K562 (cell line): ENCODE measurements around the gene SNAPC2. TPM values are rescaled to one million over a fixed set of nuclear protein-coding genes. Genes with fewer than 3 reads are reported as not detected.

Source experiments
- ADNP ChIP-seq: fragments of 200-800 bp; sonication (Bioruptor generic); IDR thresholded peaks from 2 replicates; pipeline ENCODE4 v1.6.1; 2016; ENCODE audit warnings: missing genetic modification characterization, missing compliant biosample characterization
- ARHGAP35 ChIP-seq: fragments of 450-650 bp; IDR thresholded peaks from 2 replicates; pipeline ENCODE4 v1.6.1; 2018; ENCODE audit not compliant: partially characterized antibody
- CHD2 ChIP-seq: IDR thresholded peaks from 2 replicates; pipeline ENCODE4 v1.6.1; 2011; ENCODE audit warnings: low read depth, low read length
- FOSL1 ChIP-seq: fragments of 200-800 bp; sonication (Bioruptor generic); conservative IDR thresholded peaks from 2 replicates; pipeline ENCODE4 v1.6.1; 2016; ENCODE audit warnings: missing genetic modification characterization, missing compliant biosample characterization
- FOXP1 ChIP-seq: sonication (generic); formaldehyde crosslinking; IDR thresholded peaks from 2 replicates; pipeline ENCODE4 v1.8.0; 2022; ENCODE audit warnings: mild to moderate bottlenecking, missing genetic modification reagents
- NCOA6 ChIP-seq: fragments of 450-650 bp; IDR thresholded peaks from 2 replicates; pipeline ENCODE4 v1.6.1; 2017; ENCODE audit warnings: mild to moderate bottlenecking
- NONO ChIP-seq, 2 experiments: fragments of 200-400 bp in 1 of 2; fragments of 450-650 bp in 1 of 2; formaldehyde crosslinking in 1 of 2; IDR thresholded peaks; 2 replicates each; pipeline ENCODE4 v1.6.1; 2017; ENCODE audit warnings: low read depth in 2 of 2, mild to moderate bottlenecking in 2 of 2, moderate library complexity in 2 of 2, low read length in 1 of 2
- RBFOX2 ChIP-seq: fragments of 200-400 bp; formaldehyde crosslinking; IDR thresholded peaks from 2 replicates; pipeline ENCODE4 v1.6.1; 2017; ENCODE audit warnings: low read depth, mild to moderate bottlenecking, low read length, moderate library complexity
- SETDB1 ChIP-seq: IDR thresholded peaks from one replicate; pipeline ENCODE4 v1.6.1; 2012; ENCODE audit warnings: low read length, control low read depth, inconsistent platforms
- SIN3B ChIP-seq: fragments of 450-650 bp; IDR thresholded peaks from 2 replicates; pipeline ENCODE4 v1.6.1; 2017; ENCODE audit warnings: low read depth, mild to moderate bottlenecking, moderate library complexity
- SRF ChIP-seq, 2 experiments: fragments of 250-450, 450-650 bp in 1 of 2; sonication (Bioruptor Pico) in 1 of 2; sonication (generic) in 1 of 2; formaldehyde crosslinking; IDR thresholded peaks; 2 replicates each; pipeline versions ENCODE4 v1.5.0 to v1.5.1; 2020 to 2022; ENCODE audit warnings: mild to moderate bottlenecking in 1 of 2, missing genetic modification reagents in 1 of 2
- TFAM ChIP-seq: fragments of 250-450 bp; sonication (Bioruptor Pico); conservative IDR thresholded peaks from 2 replicates; pipeline ENCODE4 v1.5.0; 2021; ENCODE audit warnings: mild to moderate bottlenecking, moderate library complexity
- U2AF2 ChIP-seq: fragments of 200-400 bp; formaldehyde crosslinking; optimal IDR thresholded peaks from 2 replicates; pipeline ENCODE3; 2017; ENCODE audit warnings: low read depth, mild to moderate bottlenecking, low read length
- ZFP36 ChIP-seq: fragments of 150-350 bp; IDR thresholded peaks from 2 replicates; pipeline ENCODE4 v1.6.1; 2018; ENCODE audit warnings: low read length, low read depth; ENCODE audit not compliant: partially characterized antibody
- ZKSCAN3 ChIP-seq: fragments of 250-450 bp; sonication (Bioruptor Pico); IDR thresholded peaks from 2 replicates; pipeline ENCODE4 v1.4.0; 2020
- ZNF143 ChIP-seq: sonication (generic); formaldehyde crosslinking; IDR thresholded peaks from 2 replicates; pipeline ENCODE4 v1.9.0; 2022; ENCODE audit warnings: mild to moderate bottlenecking, missing genetic modification reagents
- ZNF282 ChIP-seq: sonication (generic); formaldehyde crosslinking; IDR thresholded peaks from 2 replicates; pipeline ENCODE4 v1.8.1; 2023; ENCODE audit warnings: missing genetic modification reagents
- ZNF311 ChIP-seq: fragments of 250-450 bp; sonication (Bioruptor Pico); IDR thresholded peaks from 2 replicates; pipeline ENCODE4 v1.4.0; 2020; ENCODE audit warnings: mild to moderate bottlenecking, moderate library complexity
- ZNF445 ChIP-seq: fragments of 250-450 bp; sonication (Bioruptor Pico); IDR thresholded peaks from 2 replicates; pipeline ENCODE4 v1.4.0; 2020; ENCODE audit warnings: low read depth, mild to moderate bottlenecking, moderate library complexity
- ZNF764 ChIP-seq: fragments of 250-450 bp; sonication (Bioruptor Pico); IDR thresholded peaks from 2 replicates; pipeline ENCODE4 v1.4.0; 2020; ENCODE audit warnings: low read depth, mild to moderate bottlenecking, moderate library complexity
- ZNF780A ChIP-seq: fragments of 250-450 bp; sonication (Bioruptor Pico); IDR thresholded peaks from 2 replicates; pipeline ENCODE4 v1.5.0; 2021; ENCODE audit warnings: mild to moderate bottlenecking
- polyA plus RNA-seq, 8 experiments: library from polyadenylated mRNA; depleted of rRNA in 4 of 8; stranded (reverse) in 5 of 8; unstranded in 3 of 8; fragments of >200 nt; fragmentation: Nextera tagmentation in 2 of 8; fragmentation: Illumina TruSeq in 1 of 8; extraction: Ambion mirVana in 2 of 8; extraction: Trizol in 1 of 8; gene quantifications; 2 replicates each; pipeline versions ENCODE4 v1.2.1 to v1.2.3, GENCODE V29; 2011 to 2014; ENCODE audit warnings: inconsistent platforms in 1 of 8, missing spikeins in 1 of 8
- total RNA-seq, 7 experiments: library from RNA; depleted of rRNA in 6 of 7; stranded (reverse); fragments of >200 nt in 6 of 7; fragmentation: Illumina TruSeq in 2 of 7; extraction: Trizol in 2 of 7; gene quantifications; 2 replicates each; pipeline versions ENCODE4 v1.2.1 to v1.2.3, GENCODE V29; 2011 to 2021; ENCODE audit warnings: low replicate concordance in 1 of 7
- TF ChIP-seq, protein P1 (sequence below), 2 experiments: fragments of 450-650 bp in 1 of 2; sonication (generic) in 1 of 2; formaldehyde crosslinking; conservative IDR thresholded peaks; 2 replicates each; pipeline versions ENCODE4 v1.4.0 to v1.8.1; 2020 to 2022; ENCODE audit warnings: mild to moderate bottlenecking in 1 of 2, missing genetic modification reagents in 1 of 2
- TF ChIP-seq, protein P2 (sequence below): sonication (generic); formaldehyde crosslinking; IDR thresholded peaks from 2 replicates; pipeline ENCODE4 v1.8.0; 2022; ENCODE audit warnings: mild to moderate bottlenecking, missing genetic modification reagents
- TF ChIP-seq, protein P3 (sequence below): fragments of 250-450 bp; sonication (Bioruptor Pico); IDR thresholded peaks from 2 replicates; pipeline ENCODE4 v1.8.0; 2021; ENCODE audit warnings: mild to moderate bottlenecking, moderate library complexity
- TF ChIP-seq, protein P4 (sequence below): fragments of 450-650 bp; conservative IDR thresholded peaks from 2 replicates; pipeline ENCODE4 v1.6.1; 2016; ENCODE audit warnings: missing genetic modification characterization, low read depth, mild to moderate bottlenecking, control low read depth, missing compliant biosample characterization

Gene SNAPC2
- total and polyA plus RNA-seq, 9 of the 15 experiments (the other 6 are each of a cell fraction or from before 2014, with no cell fraction given): 0.59 to 45.1 (median 15.3) TPM

DNA sequence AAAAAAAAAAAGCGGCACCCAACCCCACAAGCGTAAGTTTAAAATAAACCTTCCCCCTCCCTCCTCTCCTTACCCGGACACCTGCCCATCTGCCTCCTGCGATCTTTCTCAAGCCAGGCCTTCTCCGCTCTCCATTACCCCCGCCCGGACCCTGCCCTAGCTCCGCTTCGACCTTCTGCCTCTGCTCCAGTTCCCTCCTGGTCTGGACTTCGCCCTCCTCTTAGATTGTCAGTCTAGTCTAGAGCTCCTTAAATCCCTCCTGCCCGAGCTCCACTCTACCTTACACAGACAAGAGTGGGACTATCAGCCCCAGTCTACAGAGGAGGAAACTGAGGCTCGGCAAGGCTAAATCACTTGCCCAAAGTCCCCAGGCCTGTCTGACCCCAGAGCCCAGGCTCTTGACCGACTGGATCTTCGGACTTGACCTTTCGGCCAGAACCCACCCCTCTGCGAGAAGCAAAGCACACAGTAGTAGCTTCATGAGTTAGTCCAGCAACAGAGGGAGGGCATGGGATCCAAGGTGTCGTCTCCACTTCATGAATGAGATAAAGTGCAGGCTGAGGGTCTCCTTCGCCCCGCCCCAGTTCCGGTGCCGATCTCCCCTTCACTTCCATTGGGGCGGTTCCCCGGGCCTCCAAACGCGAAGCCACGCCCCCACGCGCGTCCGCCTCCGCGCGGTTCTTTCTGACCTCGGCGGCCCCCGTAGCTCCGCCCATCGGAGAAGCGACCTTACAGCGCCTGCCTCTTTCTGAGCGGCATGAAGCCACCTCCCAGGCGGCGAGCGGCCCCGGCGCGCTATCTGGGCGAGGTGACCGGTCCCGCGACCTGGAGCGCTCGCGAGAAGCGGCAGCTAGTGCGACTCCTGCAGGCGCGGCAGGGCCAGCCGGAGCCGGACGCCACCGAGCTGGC, at the start of gene SNAPC2 (continued):
- TF ChIP-seq SETDB1 (no peak), U2AF2 (no peak), RBFOX2 (peak; percentile 73), SRF (CRISPR knock-in tag; IDR thresholded peaks at IDR 0.05) (peak in 1 of 2 experiments; percentile 48; a peak in 1 of 4 replicates), ZFP36 (no peak), ZNF311 (CRISPR knock-in tag) (no peak), ZNF764 (CRISPR knock-in tag) (no peak), ZNF780A (CRISPR knock-in tag) (no peak), FOSL1 (tag) (no peak), SIN3B (peak; percentile 85; the same call in 1 of the 2 replicates), TFAM (CRISPR knock-in tag) (no peak), CHD2 (peak; percentile 95), NONO (IDR thresholded peaks at IDR 0.05; ENCODE audit: low read depth in 2 of 2, low read length in 1 of 2) (peak in 1 of 2 experiments; percentile 18; a peak in 1 of 4 replicates), ZKSCAN3 (CRISPR knock-in tag) (no peak), ZNF143 (CRISPR knock-in tag) (no peak), NCOA6 (no peak), ZNF282 (CRISPR knock-in tag) (no peak), FOXP1 (CRISPR knock-in tag) (peak; percentile 59; the same call in 1 of the 2 replicates), ADNP (tag) (no peak), ARHGAP35 (no peak), ZNF445 (CRISPR knock-in tag) (no peak)
- TF ChIP-seq, protein P1, sequence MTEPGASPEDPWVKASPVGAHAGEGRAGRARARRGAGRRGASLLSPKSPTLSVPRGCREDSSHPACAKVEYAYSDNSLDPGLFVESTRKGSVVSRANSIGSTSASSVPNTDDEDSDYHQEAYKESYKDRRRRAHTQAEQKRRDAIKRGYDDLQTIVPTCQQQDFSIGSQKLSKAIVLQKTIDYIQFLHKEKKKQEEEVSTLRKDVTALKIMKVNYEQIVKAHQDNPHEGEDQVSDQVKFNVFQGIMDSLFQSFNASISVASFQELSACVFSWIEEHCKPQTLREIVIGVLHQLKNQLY (CRISPR knock-in tag; conservative IDR thresholded peaks at IDR 0.05): no peak
- TF ChIP-seq, protein P2, sequence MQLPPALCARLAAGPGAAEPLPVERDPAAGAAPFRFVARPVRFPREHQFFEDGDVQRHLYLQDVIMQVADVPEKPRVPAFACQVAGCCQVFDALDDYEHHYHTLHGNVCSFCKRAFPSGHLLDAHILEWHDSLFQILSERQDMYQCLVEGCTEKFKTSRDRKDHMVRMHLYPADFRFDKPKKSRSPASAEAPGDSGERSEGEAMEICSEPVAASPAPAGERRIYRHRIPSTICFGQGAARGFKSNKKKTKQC (CRISPR knock-in tag): no peak
- TF ChIP-seq, protein P3, sequence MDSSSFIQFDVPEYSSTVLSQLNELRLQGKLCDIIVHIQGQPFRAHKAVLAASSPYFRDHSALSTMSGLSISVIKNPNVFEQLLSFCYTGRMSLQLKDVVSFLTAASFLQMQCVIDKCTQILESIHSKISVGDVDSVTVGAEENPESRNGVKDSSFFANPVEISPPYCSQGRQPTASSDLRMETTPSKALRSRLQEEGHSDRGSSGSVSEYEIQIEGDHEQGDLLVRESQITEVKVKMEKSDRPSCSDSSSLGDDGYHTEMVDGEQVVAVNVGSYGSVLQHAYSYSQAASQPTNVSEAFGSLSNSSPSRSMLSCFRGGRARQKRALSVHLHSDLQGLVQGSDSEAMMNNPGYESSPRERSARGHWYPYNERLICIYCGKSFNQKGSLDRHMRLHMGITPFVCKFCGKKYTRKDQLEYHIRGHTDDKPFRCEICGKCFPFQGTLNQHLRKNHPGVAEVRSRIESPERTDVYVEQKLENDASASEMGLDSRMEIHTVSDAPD (CRISPR knock-in tag): no peak
- TF ChIP-seq, protein P4, sequence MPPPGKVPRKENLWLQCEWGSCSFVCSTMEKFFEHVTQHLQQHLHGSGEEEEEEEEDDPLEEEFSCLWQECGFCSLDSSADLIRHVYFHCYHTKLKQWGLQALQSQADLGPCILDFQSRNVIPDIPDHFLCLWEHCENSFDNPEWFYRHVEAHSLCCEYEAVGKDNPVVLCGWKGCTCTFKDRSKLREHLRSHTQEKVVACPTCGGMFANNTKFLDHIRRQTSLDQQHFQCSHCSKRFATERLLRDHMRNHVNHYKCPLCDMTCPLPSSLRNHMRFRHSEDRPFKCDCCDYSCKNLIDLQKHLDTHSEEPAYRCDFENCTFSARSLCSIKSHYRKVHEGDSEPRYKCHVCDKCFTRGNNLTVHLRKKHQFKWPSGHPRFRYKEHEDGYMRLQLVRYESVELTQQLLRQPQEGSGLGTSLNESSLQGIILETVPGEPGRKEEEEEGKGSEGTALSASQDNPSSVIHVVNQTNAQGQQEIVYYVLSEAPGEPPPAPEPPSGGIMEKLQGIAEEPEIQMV (tag): no peak
